ENCODE results near the gene ZCWPW1.
"Not testable (repeated sequence)": the region's sequence is repeated elsewhere in the genome, so short reads cannot be mapped to it uniquely, and the experiment has no call there.

The ZCWPW1 gene

DNA sequence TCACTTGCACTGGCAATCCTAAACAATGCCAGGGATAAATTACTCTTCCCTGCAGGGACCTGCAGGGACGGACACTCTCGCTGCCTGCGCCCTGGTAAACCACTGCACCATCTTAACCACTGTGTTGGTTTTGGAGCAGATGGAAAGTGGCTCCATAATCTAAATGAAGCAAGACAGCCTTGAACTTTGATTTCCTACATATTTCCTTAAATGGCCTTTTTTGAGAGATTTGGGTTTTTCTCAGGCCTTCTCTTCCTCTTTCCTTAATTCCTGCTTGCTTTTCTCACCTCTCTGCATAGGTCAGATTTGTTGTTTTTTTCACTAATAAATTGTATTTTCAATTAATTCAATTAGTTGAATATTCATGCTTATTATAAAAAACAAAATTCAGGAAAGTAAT lies 52.4 kb downstream of the ZCWPW1 start:
- TF ChIP-seq, protein P1, sequence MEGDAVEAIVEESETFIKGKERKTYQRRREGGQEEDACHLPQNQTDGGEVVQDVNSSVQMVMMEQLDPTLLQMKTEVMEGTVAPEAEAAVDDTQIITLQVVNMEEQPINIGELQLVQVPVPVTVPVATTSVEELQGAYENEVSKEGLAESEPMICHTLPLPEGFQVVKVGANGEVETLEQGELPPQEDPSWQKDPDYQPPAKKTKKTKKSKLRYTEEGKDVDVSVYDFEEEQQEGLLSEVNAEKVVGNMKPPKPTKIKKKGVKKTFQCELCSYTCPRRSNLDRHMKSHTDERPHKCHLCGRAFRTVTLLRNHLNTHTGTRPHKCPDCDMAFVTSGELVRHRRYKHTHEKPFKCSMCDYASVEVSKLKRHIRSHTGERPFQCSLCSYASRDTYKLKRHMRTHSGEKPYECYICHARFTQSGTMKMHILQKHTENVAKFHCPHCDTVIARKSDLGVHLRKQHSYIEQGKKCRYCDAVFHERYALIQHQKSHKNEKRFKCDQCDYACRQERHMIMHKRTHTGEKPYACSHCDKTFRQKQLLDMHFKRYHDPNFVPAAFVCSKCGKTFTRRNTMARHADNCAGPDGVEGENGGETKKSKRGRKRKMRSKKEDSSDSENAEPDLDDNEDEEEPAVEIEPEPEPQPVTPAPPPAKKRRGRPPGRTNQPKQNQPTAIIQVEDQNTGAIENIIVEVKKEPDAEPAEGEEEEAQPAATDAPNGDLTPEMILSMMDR (IDR thresholded peaks at IDR 0.05; ENCODE audit: borderline replicate concordance, insufficient read depth, low read depth, low read length), result no peak
- no peak overlapping the region for H3K4me3 ChIP-seq (ENCODE audit: low read depth, low read length)

DNA sequence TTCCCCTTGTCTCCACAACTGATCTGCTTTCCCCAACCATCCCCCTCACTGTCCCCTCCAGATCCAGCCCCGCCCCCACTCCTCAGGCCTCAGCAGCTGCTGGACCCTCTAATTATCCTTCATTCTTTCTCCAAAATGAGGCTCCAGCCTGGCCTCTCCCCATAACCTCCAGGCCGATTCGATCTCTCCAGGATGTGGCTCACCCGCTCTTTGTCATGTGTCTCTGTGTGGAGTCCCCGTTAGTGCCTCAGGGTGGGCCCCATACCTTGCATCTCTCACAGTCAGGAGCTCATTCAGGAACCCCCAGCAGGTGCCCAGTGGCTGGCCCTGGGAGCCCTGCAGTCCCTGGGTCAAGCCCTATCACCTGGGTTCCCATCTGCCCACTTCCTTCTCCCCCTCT lies 53.9 kb downstream of the ZCWPW1 start:
- no peak overlapping the region for H3K4me3 ChIP-seq (ENCODE audit: low read depth, low read length)
- TF ChIP-seq, protein P1 (IDR thresholded peaks at IDR 0.05; ENCODE audit: borderline replicate concordance, insufficient read depth, low read depth, low read length), result no peak

DNA sequence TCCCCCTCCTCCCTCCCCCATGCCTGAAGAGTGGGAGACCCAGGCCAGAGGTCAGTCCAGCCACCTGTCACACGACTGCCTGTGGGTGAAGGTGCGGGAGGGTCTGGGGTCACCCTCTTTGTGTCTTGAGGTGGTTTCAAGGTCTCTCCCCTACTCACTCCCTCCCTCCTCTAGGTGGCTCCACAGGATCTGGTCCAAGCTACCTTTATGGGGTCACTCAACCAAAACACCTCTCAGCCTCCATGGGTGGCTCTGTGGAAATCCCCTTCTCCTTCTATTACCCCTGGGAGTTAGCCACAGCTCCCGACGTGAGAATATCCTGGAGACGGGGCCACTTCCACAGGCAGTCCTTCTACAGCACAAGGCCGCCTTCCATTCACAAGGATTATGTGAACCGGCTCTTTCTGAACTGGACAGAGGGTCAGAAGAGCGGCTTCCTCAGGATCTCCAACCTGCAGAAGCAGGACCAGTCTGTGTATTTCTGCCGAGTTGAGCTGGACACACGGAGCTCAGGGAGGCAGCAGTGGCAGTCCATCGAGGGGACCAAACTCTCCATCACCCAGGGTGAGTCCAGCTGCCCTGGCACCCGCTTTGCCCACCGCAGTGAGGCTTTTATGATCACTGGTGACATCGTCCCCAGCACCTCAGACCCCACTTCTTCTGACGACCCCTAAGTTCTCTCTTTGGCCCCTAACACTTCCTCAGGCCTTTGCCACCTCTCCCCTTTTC lies 54.5 kb downstream of the ZCWPW1 start:
- H3K4me3 ChIP-seq (ENCODE audit: low read depth, low read length), result not testable (repeated sequence)
- TF ChIP-seq, protein P1 (IDR thresholded peaks at IDR 0.05; ENCODE audit: borderline replicate concordance, insufficient read depth, low read depth, low read length), result peak; percentile 56

DNA sequence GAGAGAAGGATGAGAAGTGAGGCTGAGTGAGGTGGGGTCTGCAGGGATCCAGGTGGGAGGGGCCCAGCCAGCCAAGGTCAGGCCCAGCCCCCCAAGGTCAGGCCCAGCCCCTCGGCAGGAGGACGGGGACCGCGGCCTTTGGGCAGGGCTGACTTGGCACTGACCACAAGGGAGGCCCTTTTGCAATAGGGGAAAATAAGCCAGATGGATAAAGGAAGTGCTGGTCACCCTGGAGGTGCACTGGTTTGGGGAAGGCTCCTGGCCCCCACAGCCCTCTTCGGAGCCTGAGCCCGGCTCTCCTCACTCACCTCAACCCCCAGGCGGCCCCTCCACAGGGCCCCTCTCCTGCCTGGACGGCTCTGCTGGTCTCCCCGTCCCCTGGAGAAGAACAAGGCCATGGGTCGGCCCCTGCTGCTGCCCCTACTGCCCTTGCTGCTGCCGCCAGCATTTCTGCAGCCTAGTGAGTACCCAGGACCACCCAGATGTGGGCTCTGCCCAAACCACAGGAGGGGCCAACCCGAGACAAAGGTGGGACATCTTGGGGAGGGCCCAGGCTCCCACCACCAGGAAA lies 55.2 kb downstream of the ZCWPW1 start, which contains the start of gene PILRA:
PILRA (plus strand) TSS at position 227 of the 571 bp plus-strand sequence; CDS start at position 397, 170 bp downstream.
- TF ChIP-seq, protein P1 (IDR thresholded peaks at IDR 0.05; ENCODE audit: borderline replicate concordance, insufficient read depth, low read depth, low read length), result no peak
- no peak within 1 kb of the TSS for H3K4me3 ChIP-seq (ENCODE audit: low read depth, low read length)

DNA sequence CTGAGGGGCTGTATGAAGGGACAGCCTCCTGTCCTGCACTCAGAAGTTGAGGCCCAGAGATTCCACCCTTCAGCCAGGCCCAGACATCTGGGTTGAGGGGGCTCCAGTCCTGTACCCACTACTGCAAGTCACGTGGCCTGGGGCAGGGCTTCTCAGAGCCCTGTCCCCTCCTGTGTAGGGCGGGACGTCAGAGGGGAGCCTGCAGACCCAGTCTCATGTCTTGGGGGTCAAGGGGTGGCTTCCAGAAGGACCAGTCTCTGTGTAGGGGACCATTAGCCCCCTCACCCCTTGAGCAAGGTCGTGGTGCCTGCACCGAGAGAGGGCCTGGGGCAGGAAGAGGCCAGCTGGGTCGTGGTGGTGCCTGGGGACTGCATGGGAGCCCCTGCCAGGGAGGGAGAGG lies 55.8 kb downstream of the ZCWPW1 start:
- no peak overlapping the region for H3K4me3 ChIP-seq (ENCODE audit: low read depth, low read length)

DNA sequence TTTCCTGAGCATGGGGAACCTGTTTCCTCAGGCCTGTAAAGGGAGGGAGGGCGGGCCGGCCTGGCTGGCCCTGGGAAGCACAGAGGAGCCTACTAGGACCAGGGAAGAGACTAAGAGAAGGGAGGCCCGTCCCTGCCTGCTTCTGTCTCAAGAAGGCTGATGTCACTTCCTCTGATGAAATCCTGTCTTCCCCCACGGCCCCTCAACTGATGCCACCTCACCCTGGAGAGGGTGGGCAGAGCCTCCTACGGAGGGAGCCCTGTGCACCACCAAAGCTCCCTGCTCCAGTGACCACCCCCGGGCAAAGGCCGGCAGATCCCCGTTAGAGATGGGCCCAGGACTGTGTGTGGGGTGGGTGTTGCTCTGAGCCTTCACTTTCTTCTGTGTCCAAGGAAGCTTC lies 56.2 kb downstream of the ZCWPW1 start:
- no peak overlapping the region for H3K4me3 ChIP-seq (ENCODE audit: low read depth, low read length)
- TF ChIP-seq, protein P1 (IDR thresholded peaks at IDR 0.05; ENCODE audit: borderline replicate concordance, insufficient read depth, low read depth, low read length), result no peak

More for the DNA sequence above, 55.8 kb downstream of the ZCWPW1 start:
- TF ChIP-seq, protein P1 (IDR thresholded peaks at IDR 0.05; ENCODE audit: borderline replicate concordance, insufficient read depth, low read depth, low read length), result no peak

All from GM12875 (cell line).